PFSK-1 (cell line): ENCODE results near the gene TCP11L1.

ENCODE experiments used
- POLR2AphosphoS5 ChIP-seq: IDR thresholded peaks from 2 replicates; pipeline ENCODE4 v1.6.1; 2012; ENCODE audit warnings: low read depth, mild to moderate bottlenecking, control low read depth, low read length, moderate library complexity
- REST ChIP-seq, 2 experiments: IDR thresholded peaks; 2 replicates each; pipeline versions ENCODE4 v1.6.1 to v1.8.0; 2011 to 2012; ENCODE audit warnings: low read depth in 2 of 2, low read length in 2 of 2, control low read depth in 1 of 2, inconsistent platforms in 1 of 2, mild to moderate bottlenecking in 1 of 2, moderate library complexity in 1 of 2; ENCODE audit not compliant: insufficient read depth in 1 of 2
- SIN3A ChIP-seq: IDR thresholded peaks from 2 replicates; pipeline ENCODE4 v1.6.1; 2012; ENCODE audit warnings: mild to moderate bottlenecking, low read length, moderate library complexity, borderline replicate concordance; ENCODE audit not compliant: insufficient read depth
- TAF1 ChIP-seq: IDR thresholded peaks from 2 replicates; pipeline ENCODE4 v1.6.1; 2012; ENCODE audit warnings: low read length, control low read depth, borderline replicate concordance; ENCODE audit not compliant: insufficient read depth

DNA sequence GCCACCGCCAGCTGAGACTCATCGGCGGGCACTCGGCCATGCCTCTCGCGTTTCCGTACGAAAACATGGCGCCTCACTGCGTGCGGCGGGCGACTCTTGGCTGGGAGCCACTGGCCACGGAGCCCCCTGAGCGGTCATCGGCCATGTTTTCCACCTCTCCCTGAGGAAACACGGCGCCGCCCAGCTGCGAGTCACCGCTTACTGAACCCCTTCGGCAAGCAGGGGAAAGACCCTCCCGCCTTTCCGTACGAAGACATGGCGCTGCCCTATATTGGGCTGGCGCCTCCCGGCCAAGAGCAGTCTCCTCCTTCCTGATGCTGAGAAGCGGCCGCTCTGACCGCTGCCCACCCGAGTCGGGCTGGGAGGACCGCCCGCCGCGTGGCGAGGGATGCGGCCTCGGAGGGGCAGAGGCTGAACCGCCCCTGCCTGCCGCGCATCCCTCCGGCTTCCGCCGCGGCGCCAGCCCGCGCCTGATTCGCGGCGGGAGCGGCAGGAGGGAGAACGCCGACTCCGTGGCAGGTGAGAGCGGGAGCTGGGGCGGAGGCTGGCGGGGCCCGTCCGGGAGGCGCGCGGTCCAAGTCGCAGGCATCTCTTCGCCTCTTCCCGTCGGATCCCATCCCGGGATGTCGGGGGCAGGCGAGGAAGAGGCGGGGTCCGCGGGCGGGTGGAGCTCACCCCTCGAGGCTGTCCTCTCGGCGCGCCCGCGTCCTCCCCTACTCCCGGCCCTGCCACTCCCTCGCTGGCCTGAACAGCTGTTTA is at the start of gene TCP11L1:
- TF ChIP-seq TAF1 (no peak), POLR2AphosphoS5 (no peak; the same call in 1 of the 2 replicates), REST (IDR thresholded peaks at IDR 0.05; ENCODE audit: insufficient read depth in 1 of 2, low read depth in 2 of 2, low read length in 2 of 2) (no peak), SIN3A (no peak)
